HG03025 (cell line): ENCODE measurements around the gene BDP1.
A peak's percentile ranks its signal among the peaks of the same experiment; 100 is the strongest.
"Not testable (repeated sequence)": the region's sequence is repeated elsewhere in the genome, so short reads cannot be mapped to it uniquely, and the experiment has no call there.

Experiments used
- ATAC-seq: cut with Tn5 transposase; IDR thresholded peaks from one replicate; pipeline ENCODE4 v1.9.1; 2021; ENCODE audit warnings: mild to moderate bottlenecking, moderate library complexity; ENCODE audit not compliant: unreplicated experiment, low FRiP score

The BDP1 gene

GRCh38 chr5:71552026-71552749 lies 96.7 kb downstream of the BDP1 start:
- not testable (repeated sequence) for ATAC-seq

- ATAC-seq = no peak
Observed at GRCh38 chr5:71563161-71563560, 107.7 kb downstream of the BDP1 start.

GRCh38 chr5:71564895-71565294 lies 109.4 kb downstream of the BDP1 start:
- no peak for ATAC-seq

- no peak for ATAC-seq
Observed at GRCh38 chr5:71569748-71570509, 114.5 kb downstream of the BDP1 start.

GRCh38 chr5:71571811-71572210 lies 116.4 kb downstream of the BDP1 start:
- ATAC-seq = not testable (repeated sequence)

- no peak for ATAC-seq
Observed at GRCh38 chr5:71573591-71573990, 118.1 kb downstream of the BDP1 start.

- not testable (repeated sequence) for ATAC-seq
Observed at GRCh38 chr5:71575588-71575987, 120.1 kb downstream of the BDP1 start.

GRCh38 chr5:71576241-71576640 lies 120.8 kb downstream of the BDP1 start:
- ATAC-seq = no peak

- not testable (repeated sequence) for ATAC-seq
Observed at GRCh38 chr5:71577839-71578238, 122.4 kb downstream of the BDP1 start.

GRCh38 chr5:71582945-71583584 lies 127.6 kb downstream of the BDP1 start:
- no peak for ATAC-seq

GRCh38 chr5:71586052-71586940 lies 130.8 kb downstream of the BDP1 start:
- ATAC-seq = no peak

GRCh38 chr5:71586941-71587765 lies 131.7 kb downstream of the BDP1 start, which contains the start of gene MCCC2:
TSS of gene MCCC2 (plus strand) at chr5:71587340. CDS start at chr5:71587426, 86 bp downstream.
- ATAC-seq = peak; percentile 98

GRCh38 chr5:71587766-71588532 lies 132.5 kb downstream of the BDP1 start:
- peak; percentile 17 for ATAC-seq

GRCh38 chr5:71588533-71588885 lies 133.1 kb downstream of the BDP1 start:
- ATAC-seq = no peak

GRCh38 chr5:71589903-71590302 lies 134.5 kb downstream of the BDP1 start:
- no peak for ATAC-seq

- ATAC-seq = no peak
Observed at GRCh38 chr5:71591100-71591499, 135.6 kb downstream of the BDP1 start.

- ATAC-seq = no peak
Observed at GRCh38 chr5:71596169-71596568, 140.7 kb downstream of the BDP1 start.

- ATAC-seq = no peak
Observed at GRCh38 chr5:71597001-71597400, 141.6 kb downstream of the BDP1 start.

- no peak for ATAC-seq
Observed at GRCh38 chr5:71600783-71601182, 145.3 kb downstream of the BDP1 start.
